GM21717 (cell line): ENCODE data around the gene MAP3K13.
"Not testable (repeated sequence)": the region's sequence is repeated elsewhere in the genome, so short reads cannot be mapped to it uniquely, and the experiment has no call there.

Experiments used
- ATAC-seq: cut with Tn5 transposase; IDR thresholded peaks from one replicate; pipeline ENCODE4 v1.9.1; 2021; ENCODE audit warnings: mild to moderate bottlenecking, moderate library complexity; ENCODE audit not compliant: unreplicated experiment

The MAP3K13 gene

GRCh38 chr3:185439745-185440466, 77.0 kb downstream of the MAP3K13 start:
- ATAC-seq, result no peak

GRCh38 chr3:185442031-185442430, 79.1 kb downstream of the MAP3K13 start:
- no peak for ATAC-seq

- no peak for ATAC-seq
Measured at GRCh38 chr3:185444329-185444728, 81.4 kb downstream of the MAP3K13 start.

GRCh38 chr3:185448107-185448506, 85.2 kb downstream of the MAP3K13 start:
- no peak for ATAC-seq

GRCh38 chr3:185451432-185451831, 88.5 kb downstream of the MAP3K13 start:
- not testable (repeated sequence) for ATAC-seq

- no peak for ATAC-seq
Measured at GRCh38 chr3:185457376-185457775, 94.4 kb downstream of the MAP3K13 start.

- ATAC-seq, result no peak
Measured at GRCh38 chr3:185460309-185460708, 97.4 kb downstream of the MAP3K13 start.

- no peak for ATAC-seq
Measured at GRCh38 chr3:185460719-185461350, 97.9 kb downstream of the MAP3K13 start.

GRCh38 chr3:185465471-185465870, 102.5 kb downstream of the MAP3K13 start:
- no peak for ATAC-seq

GRCh38 chr3:185466123-185466522, 103.2 kb downstream of the MAP3K13 start:
- not testable (repeated sequence) for ATAC-seq

- ATAC-seq, result no peak
Measured at GRCh38 chr3:185469542-185469941, 106.6 kb downstream of the MAP3K13 start.

- ATAC-seq, result no peak
Measured at GRCh38 chr3:185470323-185470722, 107.4 kb downstream of the MAP3K13 start.

GRCh38 chr3:185473290-185473815, 110.4 kb downstream of the MAP3K13 start:
- ATAC-seq, result no peak

- ATAC-seq, result not testable (repeated sequence)
Measured at GRCh38 chr3:185474922-185475321, 112.0 kb downstream of the MAP3K13 start.

- ATAC-seq, result no peak
Measured at GRCh38 chr3:185477316-185477715, 114.4 kb downstream of the MAP3K13 start.

- no peak for ATAC-seq
Measured at GRCh38 chr3:185479373-185479945, 116.5 kb downstream of the MAP3K13 start.

- ATAC-seq, result no peak
Measured at GRCh38 chr3:185484296-185484695, 121.4 kb downstream of the MAP3K13 start.

- ATAC-seq, result no peak
Measured at GRCh38 chr3:185486394-185486793, 123.5 kb downstream of the MAP3K13 start.

- ATAC-seq, result no peak
Measured at GRCh38 chr3:185488465-185488864, 125.5 kb downstream of the MAP3K13 start.

GRCh38 chr3:185489462-185489861, 126.5 kb downstream of the MAP3K13 start:
- ATAC-seq, result no peak

GRCh38 chr3:185490241-185490640, 127.3 kb downstream of the MAP3K13 start:
- ATAC-seq, result no peak
